Activated CD8-positive, alpha-beta T cell treated with anti-CD3 and anti-CD28 coated beads for 36 hours (primary cell): Measurements from ENCODE around the gene GNG2. TPM values are rescaled to one million over a fixed set of nuclear protein-coding genes. Genes with fewer than 3 reads are reported as not detected.

Experiments used
- ATAC-seq: fragments of 200-7000 bp; cut with Tn5 transposase; one replicate; pipeline ENCODE4 v1.10.0; 2021; ENCODE audit warnings: mild to moderate bottlenecking, moderate library complexity
- CTCF ChIA-PET: fragments of 350-600 bp; sonication (Branson Sonifier 250); formaldehyde crosslinking; loops from one replicate; lab custom pipeline; 2021; ENCODE audit warnings: antibody characterized with exemption; lab: Charles Lee
- POLR2A ChIA-PET: fragments of 350-600 bp; sonication (Branson Sonifier 250); formaldehyde crosslinking; loops from one replicate; lab custom pipeline; 2021; ENCODE audit warnings: antibody characterized with exemption; lab: Charles Lee
- DNase-seq: peaks from one replicate; pipeline ENCODE4 v3.0.0-alpha.2; 2020
- H3K27ac Mint-ChIP-seq: one replicate; pipeline ENCODE4 v1.8.0; 2021; ENCODE audit warnings: mild to moderate bottlenecking, mixed read lengths
- H3K27me3 Mint-ChIP-seq: one replicate; pipeline ENCODE4 v1.8.0; 2021; ENCODE audit warnings: mixed read lengths
- H3K36me3 Mint-ChIP-seq: one replicate; pipeline ENCODE4 v1.8.0; 2021; ENCODE audit warnings: low read depth, mixed read lengths
- H3K4me1 Mint-ChIP-seq: one replicate; pipeline ENCODE4 v1.8.0; 2021; ENCODE audit warnings: low read depth, mixed read lengths
- H3K4me3 Mint-ChIP-seq: one replicate; pipeline ENCODE4 v1.8.0; 2021; ENCODE audit warnings: mild to moderate bottlenecking, moderate library complexity, mixed read lengths
- H3K9me3 Mint-ChIP-seq: one replicate; pipeline ENCODE4 v1.8.0; 2021; ENCODE audit warnings: mixed read lengths
- intact Hi-C: fragments of 100-400 bp; cut with micrococcal nuclease; formaldehyde crosslinking; loops from one replicate; pipeline ENCODE4 v1.10.0; 2022
- total RNA-seq, 2 experiments: library from RNA; stranded (reverse); gene quantifications; one replicate each; pipeline ENCODE4 v1.2.3, GENCODE V29; 2021
- TF ChIP-seq, protein P1 (sequence below): fragments of 200-600 bp; IDR thresholded peaks from one replicate; pipeline ENCODE4 v1.8.0; 2022; ENCODE audit warnings: antibody characterized with exemption, mild to moderate bottlenecking

GNG2 gene
- total RNA-seq, 2 experiments from 2014 or later, result 174 to 184 TPM

DNA sequence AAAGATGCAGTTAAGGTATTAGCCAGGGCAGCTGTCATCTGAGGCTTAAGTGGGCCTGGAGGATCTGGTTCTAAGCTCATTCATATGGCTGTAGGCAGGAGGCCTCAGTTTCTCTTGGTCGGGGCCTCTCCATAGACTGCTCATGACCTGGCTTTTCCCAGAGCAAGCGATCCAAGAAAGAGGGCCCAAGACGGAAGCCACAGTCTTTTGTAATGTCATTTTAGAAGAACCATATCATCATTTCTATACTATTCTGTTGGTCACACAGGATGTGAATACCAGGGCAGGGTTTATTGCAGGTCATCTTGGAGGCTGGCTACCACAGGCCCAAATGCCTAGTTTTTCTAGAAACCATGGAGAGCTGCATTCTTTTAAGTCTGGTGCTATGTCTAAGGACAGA, 47.7 kb downstream of the GNG2 start:
- Mint-ChIP-seq H3K4me3 (no peak overlapping the region), H3K9me3 (peaks cover 32% of the 10 kb centered on the region), H3K27me3 (no peaks in the 10 kb centered on the region), H3K36me3 (peaks cover 80% of the 10 kb centered on the region), H3K4me1 (peaks cover 66% of the 10 kb centered on the region), H3K27ac (peak overlapping the region; percentile 48)
- intact Hi-C loops, result no loop called here
- ChIA-PET POLR2A (interaction anchor here (0.6 to 0.9 kb wide), 2 partner anchors 18 to 21 kb away, joined by 3 read pairs; no protein-coding TSS in a partner anchor), CTCF (interaction anchor here (1.3 to 2.6 kb wide), 2 partner anchors 41 to 70 kb away, joined by 3 to 8 read pairs; no protein-coding TSS in a partner anchor)
- ATAC-seq, result no peak
- TF ChIP-seq, protein P1, sequence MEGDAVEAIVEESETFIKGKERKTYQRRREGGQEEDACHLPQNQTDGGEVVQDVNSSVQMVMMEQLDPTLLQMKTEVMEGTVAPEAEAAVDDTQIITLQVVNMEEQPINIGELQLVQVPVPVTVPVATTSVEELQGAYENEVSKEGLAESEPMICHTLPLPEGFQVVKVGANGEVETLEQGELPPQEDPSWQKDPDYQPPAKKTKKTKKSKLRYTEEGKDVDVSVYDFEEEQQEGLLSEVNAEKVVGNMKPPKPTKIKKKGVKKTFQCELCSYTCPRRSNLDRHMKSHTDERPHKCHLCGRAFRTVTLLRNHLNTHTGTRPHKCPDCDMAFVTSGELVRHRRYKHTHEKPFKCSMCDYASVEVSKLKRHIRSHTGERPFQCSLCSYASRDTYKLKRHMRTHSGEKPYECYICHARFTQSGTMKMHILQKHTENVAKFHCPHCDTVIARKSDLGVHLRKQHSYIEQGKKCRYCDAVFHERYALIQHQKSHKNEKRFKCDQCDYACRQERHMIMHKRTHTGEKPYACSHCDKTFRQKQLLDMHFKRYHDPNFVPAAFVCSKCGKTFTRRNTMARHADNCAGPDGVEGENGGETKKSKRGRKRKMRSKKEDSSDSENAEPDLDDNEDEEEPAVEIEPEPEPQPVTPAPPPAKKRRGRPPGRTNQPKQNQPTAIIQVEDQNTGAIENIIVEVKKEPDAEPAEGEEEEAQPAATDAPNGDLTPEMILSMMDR, result no peak
- DNase-seq, result no peak

DNA sequence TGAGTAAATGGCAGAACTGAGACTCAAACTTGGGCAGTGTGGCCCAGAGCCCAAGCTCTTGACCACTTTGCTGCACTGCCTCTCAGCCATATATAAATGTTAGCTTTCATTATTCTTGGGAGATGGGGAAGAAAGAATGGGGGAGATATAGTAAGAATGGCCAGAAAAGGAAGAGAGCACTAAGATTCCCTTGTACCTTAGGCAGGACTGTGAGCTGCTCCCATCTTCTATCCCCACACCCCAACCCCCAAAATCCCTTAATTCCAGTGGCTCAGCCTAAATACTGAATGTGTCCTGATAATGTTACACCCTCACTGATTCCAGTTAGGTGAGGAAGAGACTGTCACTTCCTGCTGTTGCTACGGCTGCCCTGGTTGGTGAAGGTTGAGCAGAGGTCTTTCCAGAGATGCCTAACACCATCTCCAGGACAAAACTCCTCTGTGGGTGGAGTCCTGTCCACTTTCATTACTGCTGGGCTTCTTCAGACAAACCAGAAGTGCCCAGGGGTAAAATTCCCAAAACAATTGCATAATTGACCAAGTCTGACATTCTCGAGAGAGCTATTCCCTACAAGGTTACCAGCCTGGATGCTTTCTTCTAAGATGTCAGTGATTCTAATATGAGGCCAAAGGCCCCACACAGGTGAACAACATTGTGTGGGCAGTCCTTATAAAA, 51.8 kb downstream of the GNG2 start:
- no peak for DNase-seq
- H3K36me3 Mint-ChIP-seq, result peaks cover 80% of the 10 kb centered on the region
- no peak for ATAC-seq
- H3K4me3 Mint-ChIP-seq, result no peak overlapping the region
- H3K4me1 Mint-ChIP-seq, result peaks cover 77% of the 10 kb centered on the region
- no peaks in the 10 kb centered on the region for H3K27me3 Mint-ChIP-seq
- TF ChIP-seq, protein P1, result no peak
- H3K27ac Mint-ChIP-seq, result peak overlapping the region; percentile 4
- intact Hi-C loops, result no loop called here
- ChIA-PET CTCF (interaction anchor here (0.9 to 2.6 kb wide), 3 partner anchors 10 to 86 kb away, joined by 3 to 11 read pairs (median 3); no protein-coding TSS in a partner anchor), POLR2A (no interaction called here)
- H3K9me3 Mint-ChIP-seq, result peaks cover 10% of the 10 kb centered on the region

DNA sequence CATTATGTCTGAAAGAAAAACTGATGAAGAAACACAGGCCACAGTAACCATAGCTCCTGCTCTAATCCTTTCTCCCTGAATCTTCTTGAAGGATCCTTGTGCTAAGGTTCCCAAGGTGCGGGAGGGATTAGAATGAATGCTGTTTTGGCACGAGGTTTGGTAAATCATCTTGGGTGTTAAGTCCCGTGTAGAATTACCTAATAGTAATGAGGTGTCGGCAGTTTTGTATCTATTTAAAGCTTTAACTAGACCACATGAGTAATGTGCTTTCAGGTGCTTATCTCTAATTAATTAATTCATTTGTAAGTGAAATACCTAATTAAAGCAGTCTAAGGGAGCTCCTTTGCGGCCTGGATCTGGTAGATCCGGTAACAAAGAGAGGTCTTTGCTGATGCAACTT, 53.9 kb downstream of the GNG2 start:
- TF ChIP-seq, protein P1, result no peak
- no peaks in the 10 kb centered on the region for H3K27me3 Mint-ChIP-seq
- ChIA-PET CTCF (interaction anchor here (0.7 to 1.1 kb wide), 3 partner anchors 64 to 634 kb away, joined by 3 to 4 read pairs (median 4); no protein-coding TSS in a partner anchor), POLR2A (interaction anchor here (0.8 to 1.1 kb wide), 2 partner anchors 8 to 11 kb away, joined by 3 to 4 read pairs; no protein-coding TSS in a partner anchor)
- DNase-seq (no peak), ATAC-seq (no peak)
- intact Hi-C loops, result no loop called here
- no peak overlapping the region for H3K4me3 Mint-ChIP-seq
- peaks cover 6% of the 10 kb centered on the region for H3K9me3 Mint-ChIP-seq
- peak overlapping the region; percentile 22 for H3K27ac Mint-ChIP-seq
- H3K4me1 Mint-ChIP-seq, result peaks cover 66% of the 10 kb centered on the region
- peaks cover 72% of the 10 kb centered on the region for H3K36me3 Mint-ChIP-seq

DNA sequence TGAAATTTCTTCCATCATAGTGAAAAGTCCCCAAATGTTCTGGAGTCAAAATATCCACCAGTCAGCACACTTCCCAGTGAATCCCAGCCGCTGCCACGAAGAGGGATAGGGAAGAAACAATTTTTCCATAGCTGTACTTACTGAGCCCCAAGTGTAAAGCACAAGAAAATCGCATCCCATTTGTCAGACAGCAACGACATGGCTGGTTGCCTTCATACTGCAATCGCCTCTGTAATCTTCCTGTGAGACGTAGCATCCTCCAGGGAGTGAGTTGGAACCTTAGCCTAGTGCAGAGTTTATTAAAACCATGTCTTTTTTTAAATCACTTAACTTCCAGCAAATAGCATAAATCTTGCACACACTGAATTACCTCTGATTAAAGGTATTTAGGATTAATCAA, 56.8 kb downstream of the GNG2 start:
- H3K4me3 Mint-ChIP-seq, result no peak overlapping the region
- H3K36me3 Mint-ChIP-seq, result peaks cover 56% of the 10 kb centered on the region
- ATAC-seq (no peak), DNase-seq (no peak)
- intact Hi-C loops, result no loop called here
- TF ChIP-seq, protein P1, result no peak
- CTCF ChIA-PET, result interaction anchor here (1.6 kb wide), 1 partner anchor 61 kb away, joined by 5 read pairs; no protein-coding TSS in a partner anchor
- no peak overlapping the region for H3K27ac Mint-ChIP-seq
- no peaks in the 10 kb centered on the region for H3K27me3 Mint-ChIP-seq
- peaks cover 57% of the 10 kb centered on the region for H3K4me1 Mint-ChIP-seq
- H3K9me3 Mint-ChIP-seq, result no peaks in the 10 kb centered on the region
- POLR2A ChIA-PET, result interaction anchor here (1.5 kb wide), 1 partner anchor 11 kb away, joined by 3 read pairs; no protein-coding TSS in a partner anchor

DNA sequence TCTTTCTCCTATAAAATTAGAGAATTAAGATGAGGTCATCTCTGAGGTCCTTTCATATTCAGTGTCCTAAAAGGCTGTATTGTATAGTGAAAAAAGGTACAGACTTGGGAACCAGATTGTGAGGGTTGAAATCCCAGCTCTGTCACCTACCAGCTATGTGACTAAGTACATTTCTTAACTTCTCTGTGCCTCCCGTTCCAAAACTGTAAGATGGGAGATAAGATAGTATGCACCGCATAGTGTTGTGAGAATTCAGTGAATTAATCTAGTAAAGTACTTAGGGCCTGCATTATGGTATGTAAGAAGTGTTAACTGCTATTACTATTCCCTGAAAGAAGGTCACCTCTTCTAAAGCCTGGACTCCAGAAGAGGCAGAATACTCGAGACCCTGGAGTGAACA, 60.6 kb downstream of the GNG2 start:
- peaks cover 53% of the 10 kb centered on the region for H3K4me1 Mint-ChIP-seq
- ChIA-PET CTCF (no interaction called here), POLR2A (interaction anchor here (1.4 kb wide), 1 partner anchor 11 kb away, joined by 3 read pairs; no protein-coding TSS in a partner anchor)
- intact Hi-C loops, result no loop called here
- DNase-seq (no peak), ATAC-seq (no peak)
- H3K27ac Mint-ChIP-seq, result no peak overlapping the region
- peaks cover 37% of the 10 kb centered on the region for H3K36me3 Mint-ChIP-seq
- H3K27me3 Mint-ChIP-seq, result no peaks in the 10 kb centered on the region
- H3K9me3 Mint-ChIP-seq, result no peaks in the 10 kb centered on the region
- H3K4me3 Mint-ChIP-seq, result no peak overlapping the region
- TF ChIP-seq, protein P1, result no peak
